DOHH2 (cell line): ENCODE results near the gene TBL2.
"Not testable (repeated sequence)": the region's sequence is repeated elsewhere in the genome, so short reads cannot be mapped to it uniquely, and the experiment has no call there.

Experiments
- H3F3A ChIP-seq: fragments of 200-600 bp; sonication (generic), shearing (Covaris generic); 2 replicates; pipeline ENCODE4 v1.6.0; 2016; ENCODE audit warnings: antibody characterized with exemption, mild to moderate bottlenecking; ENCODE audit not compliant: control insufficient read depth, insufficient read depth
- H3K27ac ChIP-seq: fragments of 200-600 bp; sonication (generic); 2 replicates; pipeline ENCODE4 v1.5.1; 2014; ENCODE audit warnings: low read depth, mild to moderate bottlenecking, low read length, moderate library complexity
- H3K27me3 ChIP-seq: fragments of 200-600 bp; sonication (generic); 2 replicates; pipeline ENCODE4 v1.6.1; 2014; ENCODE audit warnings: mild to moderate bottlenecking, low read length, mixed read lengths; ENCODE audit not compliant: control insufficient read depth
- H3K36me3 ChIP-seq: fragments of 200-600 bp; sonication (generic); 2 replicates; pipeline ENCODE4 v1.6.1; 2014; ENCODE audit warnings: mild to moderate bottlenecking, low read length, moderate library complexity, mixed read lengths; ENCODE audit not compliant: control insufficient read depth
- H3K4me1 ChIP-seq: fragments of 200-600 bp; sonication (generic); 2 replicates; pipeline ENCODE4 v1.6.1; 2014; ENCODE audit warnings: mild to moderate bottlenecking, low read length, mixed read lengths; ENCODE audit not compliant: control insufficient read depth
- H3K4me2 ChIP-seq: fragments of 200-600 bp; sonication (generic); 2 replicates; pipeline ENCODE4 v1.6.0; 2014; ENCODE audit warnings: mild to moderate bottlenecking, low read length, moderate library complexity
- H3K4me3 ChIP-seq: fragments of 200-600 bp; sonication (generic); 2 replicates; pipeline ENCODE4 v1.5.1; 2014; ENCODE audit warnings: mild to moderate bottlenecking, low read length, mixed read lengths
- H3K79me2 ChIP-seq: fragments of 200-600 bp; sonication (generic); 2 replicates; pipeline ENCODE4 v1.6.1; 2014; ENCODE audit warnings: mild to moderate bottlenecking, low read length, mixed read lengths; ENCODE audit not compliant: control insufficient read depth
- H3K9me2 ChIP-seq: fragments of 200-600 bp; sonication (generic); replicated peaks from 2 replicates; pipeline ENCODE4 v1.6.1; 2014; ENCODE audit warnings: mild to moderate bottlenecking, low read length, mixed read lengths; ENCODE audit not compliant: control insufficient read depth
- H3K9me3 ChIP-seq: fragments of 200-600 bp; sonication (generic); 2 replicates; pipeline ENCODE4 v1.6.1; 2014; ENCODE audit warnings: antibody characterized with exemption, low read length, mixed read lengths; ENCODE audit not compliant: control insufficient read depth, insufficient read depth
- H4K20me1 ChIP-seq: fragments of 200-600 bp; sonication (generic); 2 replicates; pipeline ENCODE4 v1.6.0; 2014; ENCODE audit warnings: low read depth, mild to moderate bottlenecking, antibody characterized with exemption, low read length, moderate library complexity; ENCODE audit not compliant: control insufficient read depth, insufficient read depth
- EZH2phosphoT487 ChIP-seq: fragments of 200-600 bp; sonication (generic); IDR thresholded peaks from 2 replicates; pipeline ENCODE4 v1.6.1; 2017; ENCODE audit warnings: borderline replicate concordance, mild to moderate bottlenecking, antibody characterized with exemption, low read length, moderate library complexity, mixed read lengths
- TF ChIP-seq, protein P1 (sequence below): fragments of 200-600 bp; sonication (generic); IDR thresholded peaks from one replicate; pipeline ENCODE4 v1.5.1; 2014; ENCODE audit warnings: antibody characterized with exemption, mild to moderate bottlenecking, low read depth, low read length; ENCODE audit not compliant: poor library complexity, severe bottlenecking

TBL2 gene

GRCh38 chr7:73585196-73585595 lies 6.8 kb upstream of the TBL2 start:
- Histone ChIP-seq H3K9me3 (no peaks in the 10 kb centered on the region), H4K20me1 (no peaks in the 10 kb centered on the region), H3F3A (0 out of 2 replicates have a peak, but pooled peaks cover 3% of the 10 kb centered on the region), H3K79me2 (no peaks in the 10 kb centered on the region), H3K27me3 (0 out of 2 replicates have a peak, but pooled peaks cover 2% of the 10 kb centered on the region), H3K36me3 (no peaks in the 10 kb centered on the region), H3K4me2 (no peak overlapping the region), H3K27ac (no peak overlapping the region), H3K9me2 (no peaks in the 10 kb centered on the region), H3K4me3 (no peak overlapping the region), H3K4me1 (peaks cover 10% of the 10 kb centered on the region)
- TF ChIP-seq, protein P1, sequence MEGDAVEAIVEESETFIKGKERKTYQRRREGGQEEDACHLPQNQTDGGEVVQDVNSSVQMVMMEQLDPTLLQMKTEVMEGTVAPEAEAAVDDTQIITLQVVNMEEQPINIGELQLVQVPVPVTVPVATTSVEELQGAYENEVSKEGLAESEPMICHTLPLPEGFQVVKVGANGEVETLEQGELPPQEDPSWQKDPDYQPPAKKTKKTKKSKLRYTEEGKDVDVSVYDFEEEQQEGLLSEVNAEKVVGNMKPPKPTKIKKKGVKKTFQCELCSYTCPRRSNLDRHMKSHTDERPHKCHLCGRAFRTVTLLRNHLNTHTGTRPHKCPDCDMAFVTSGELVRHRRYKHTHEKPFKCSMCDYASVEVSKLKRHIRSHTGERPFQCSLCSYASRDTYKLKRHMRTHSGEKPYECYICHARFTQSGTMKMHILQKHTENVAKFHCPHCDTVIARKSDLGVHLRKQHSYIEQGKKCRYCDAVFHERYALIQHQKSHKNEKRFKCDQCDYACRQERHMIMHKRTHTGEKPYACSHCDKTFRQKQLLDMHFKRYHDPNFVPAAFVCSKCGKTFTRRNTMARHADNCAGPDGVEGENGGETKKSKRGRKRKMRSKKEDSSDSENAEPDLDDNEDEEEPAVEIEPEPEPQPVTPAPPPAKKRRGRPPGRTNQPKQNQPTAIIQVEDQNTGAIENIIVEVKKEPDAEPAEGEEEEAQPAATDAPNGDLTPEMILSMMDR = no peak

GRCh38 chr7:73582664-73583202 lies 4.4 kb upstream of the TBL2 start:
- Histone ChIP-seq H3K4me2 (no peak overlapping the region), H3K4me1 (peaks cover 10% of the 10 kb centered on the region), H3K27ac (no peak overlapping the region), H3K9me2 (no peaks in the 10 kb centered on the region), H3K79me2 (peaks cover 6% of the 10 kb centered on the region), H4K20me1 (no peaks in the 10 kb centered on the region), H3K27me3 (0 out of 2 replicates have a peak, but pooled peaks cover 2% of the 10 kb centered on the region), H3K4me3 (no peak overlapping the region), H3K9me3 (no peaks in the 10 kb centered on the region), H3F3A (peaks cover 7% of the 10 kb centered on the region), H3K36me3 (peaks cover 5% of the 10 kb centered on the region; the same call in 1 of the 2 replicates)
- TF ChIP-seq, protein P1 = no peak
- no peak for TF ChIP-seq EZH2phosphoT487

DNA sequence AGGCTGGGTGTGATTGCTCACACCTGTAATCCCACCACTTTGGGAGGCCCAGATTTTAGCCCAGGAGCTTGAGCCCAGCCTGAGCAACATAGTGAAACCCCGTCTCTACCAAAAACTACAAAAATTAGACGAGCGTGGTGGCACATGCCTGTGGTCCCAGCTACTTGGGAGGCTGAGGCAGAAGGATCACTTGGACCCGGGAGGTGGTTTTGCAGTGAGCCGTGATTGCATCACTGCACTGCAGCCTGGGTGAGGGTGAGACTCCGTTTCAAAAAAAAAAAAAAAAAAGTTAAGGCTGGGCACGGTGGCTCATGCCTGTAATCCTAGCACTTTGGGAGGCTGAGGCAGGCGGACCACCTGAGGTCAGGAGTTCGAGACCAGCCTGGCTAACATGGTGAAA lies 2.6 kb upstream of the TBL2 start:
- not testable (repeated sequence) for H3K4me2 ChIP-seq, H3K9me3 ChIP-seq, H4K20me1 ChIP-seq, H3K27me3 ChIP-seq, H3F3A ChIP-seq, H3K4me3 ChIP-seq, H3K9me2 ChIP-seq, H3K27ac ChIP-seq
- peaks cover 24% of the 10 kb centered on the region for H3K79me2 ChIP-seq
- H3K4me1 ChIP-seq = peaks cover 22% of the 10 kb centered on the region
- peaks cover 14% of the 10 kb centered on the region for H3K36me3 ChIP-seq

DNA sequence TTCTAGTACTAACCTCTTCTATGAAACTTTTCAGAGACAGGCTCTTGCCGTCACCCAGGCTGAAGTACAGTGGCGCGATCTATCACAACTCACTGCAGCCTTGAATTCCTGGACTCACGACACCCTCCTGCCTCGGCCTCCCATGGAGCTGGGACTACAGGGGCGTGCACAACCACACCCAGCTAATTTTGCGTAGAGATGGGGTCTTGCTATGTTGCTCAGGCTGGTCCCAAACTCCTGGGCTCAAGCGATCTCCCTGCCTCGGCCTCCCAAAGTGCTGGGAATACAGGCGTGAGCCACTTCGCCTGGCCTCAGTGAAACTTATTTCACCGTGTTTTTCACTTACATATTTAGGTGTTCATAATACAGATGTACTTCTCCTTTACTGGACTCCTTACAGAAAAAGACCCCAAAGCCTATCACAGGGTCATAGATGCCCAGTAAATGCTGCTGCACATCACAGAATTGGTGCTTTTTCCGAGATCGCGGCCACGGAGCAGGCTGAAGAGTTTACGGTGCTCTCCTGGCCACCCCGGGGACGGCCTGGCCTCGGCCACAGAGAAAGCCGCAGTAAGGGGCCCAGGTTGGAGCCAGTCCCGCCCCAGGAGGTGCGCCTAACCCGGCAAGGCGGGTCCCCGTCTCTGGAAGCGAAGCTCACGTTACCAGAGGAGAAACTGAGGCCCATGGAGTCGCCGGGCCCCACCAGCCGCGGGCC lies 595 bp downstream of the TBL2 start:
- Histone ChIP-seq H3K9me3 (no peaks in the 10 kb centered on the region), H4K20me1 (0 out of 2 replicates have a peak, but pooled peaks cover 3% of the 10 kb centered on the region), H3K4me1 (peaks cover 18% of the 10 kb centered on the region), H3K27ac (peak overlapping the region; percentile 62), H3K79me2 (peaks cover 38% of the 10 kb centered on the region), H3K9me2 (no peaks in the 10 kb centered on the region), H3K27me3 (0 out of 2 replicates have a peak, but pooled peaks cover 2% of the 10 kb centered on the region), H3K4me3 (peak overlapping the region; percentile 84), H3K4me2 (peak overlapping the region; percentile 91), H3F3A (peaks cover 4% of the 10 kb centered on the region), H3K36me3 (peaks cover 42% of the 10 kb centered on the region)
- TF ChIP-seq EZH2phosphoT487 = no peak
- TF ChIP-seq, protein P1 = no peak
